Uterus (tissue), 2 donors: Measurements from ENCODE around the gene ADD2.

Experiments
- CTCF ChIP-seq, 4 experiments: fragments of 200-600 bp in 2 of 4; fragments of 450-650 bp in 2 of 4; sonication (generic) in 2 of 4; IDR thresholded peaks; one replicate each; pipeline ENCODE4 v1.5.1; 2016 to 2019; ENCODE audit warnings: antibody characterized with exemption in 4 of 4, mild to moderate bottlenecking in 2 of 4, moderate library complexity in 1 of 4
- POLR2A ChIP-seq, 2 donors: fragments of 450-650 bp; IDR thresholded peaks; one replicate each; pipeline ENCODE4 v1.6.1; 2016; ENCODE audit warnings: antibody characterized with exemption in 2 of 2, mild to moderate bottlenecking in 1 of 2, moderate library complexity in 1 of 2

- no peak for TF ChIP-seq POLR2A (IDR thresholded peaks at IDR 0.05)
- TF ChIP-seq CTCF (IDR thresholded peaks at IDR 0.05): no peak
Measured at GRCh38 chr2:70708376-70709199, 59.4 kb downstream of the ADD2 start.
